GM12878 (cell line): ENCODE measurements around the gene KIAA2012. TPM values are rescaled to one million over a fixed set of nuclear protein-coding genes. Genes with fewer than 3 reads are reported as not detected.

ENCODE experiments used
- CEBPZ ChIP-seq: fragments of 150-350 bp; IDR thresholded peaks from 2 replicates; pipeline ENCODE4 v1.6.1; 2016; ENCODE audit warnings: low read depth, low read length
- CTCF ChIP-seq, 3 experiments: IDR thresholded peaks in 2 of 3; conservative IDR thresholded peaks in 1 of 3; 2 replicates each; pipeline ENCODE4 v1.5.1; 2011; ENCODE audit warnings: low read depth in 3 of 3, low read length in 3 of 3, mild to moderate bottlenecking in 3 of 3, control low read depth in 2 of 3, moderate library complexity in 2 of 3, inconsistent platforms in 1 of 3, mixed read lengths in 1 of 3; ENCODE audit not compliant: control insufficient read depth in 2 of 3, insufficient read depth in 1 of 3; ENCODE audit errors: extremely low read depth in 1 of 3
- E2F4 ChIP-seq: IDR thresholded peaks from 2 replicates; pipeline ENCODE4 v1.6.1; 2012; ENCODE audit warnings: low read depth, low read length, improper control_type of control experiment
- ELK1 ChIP-seq: IDR thresholded peaks from 2 replicates; pipeline ENCODE4 v1.6.1; 2012; ENCODE audit warnings: low read depth, low read length, improper control_type of control experiment
- IKZF1 ChIP-seq: fragments of 450-650 bp; conservative IDR thresholded peaks from 2 replicates; pipeline ENCODE4 v1.6.1; 2017; ENCODE audit warnings: antibody characterized with exemption, mild to moderate bottlenecking
- KDM1A ChIP-seq: fragments of 200-600 bp; sonication (generic); IDR thresholded peaks from 2 replicates; pipeline ENCODE4 v1.6.1; 2016; ENCODE audit warnings: borderline replicate concordance
- MTA2 ChIP-seq: fragments of 450-650 bp; IDR thresholded peaks from 2 replicates; pipeline ENCODE4 v1.6.1; 2016; ENCODE audit warnings: low read depth, mild to moderate bottlenecking, moderate library complexity
- NFIC ChIP-seq: IDR thresholded peaks from 2 replicates; pipeline ENCODE4 v1.6.1; 2012; ENCODE audit warnings: low read depth, mild to moderate bottlenecking, inconsistent platforms, low read length, moderate library complexity
- RAD21 ChIP-seq: IDR thresholded peaks from 2 replicates; pipeline ENCODE4 v1.6.1; 2011; ENCODE audit warnings: mild to moderate bottlenecking, low read depth, low read length, moderate library complexity; ENCODE audit not compliant: insufficient read depth
- SIX5 ChIP-seq: IDR thresholded peaks from 2 replicates; pipeline ENCODE4 v1.6.1; 2011; ENCODE audit warnings: mild to moderate bottlenecking, low read depth, low read length, moderate library complexity; ENCODE audit not compliant: severe bottlenecking
- SMARCA5 ChIP-seq: fragments of 450-650 bp; IDR thresholded peaks from 2 replicates; pipeline ENCODE4 v1.6.1; 2017; ENCODE audit warnings: mild to moderate bottlenecking
- SREBF1 ChIP-seq: IDR thresholded peaks from 2 replicates; pipeline ENCODE4 v1.6.1; 2012; ENCODE audit warnings: mild to moderate bottlenecking, low read length
- SREBF2 ChIP-seq: IDR thresholded peaks from 2 replicates; pipeline ENCODE4 v1.6.1; 2012; ENCODE audit warnings: mild to moderate bottlenecking, low read length
- SUPT20H ChIP-seq: IDR thresholded peaks from 2 replicates; pipeline ENCODE4 v1.6.1; 2011; ENCODE audit warnings: low read depth, mild to moderate bottlenecking, low read length, moderate library complexity, borderline replicate concordance; ENCODE audit not compliant: control insufficient read depth
- ZBED1 ChIP-seq: IDR thresholded peaks from 2 replicates; pipeline ENCODE4 v1.6.1; 2016; ENCODE audit warnings: borderline replicate concordance
- ZBTB33 ChIP-seq: fragments of 450-650 bp; IDR thresholded peaks from 2 replicates; pipeline ENCODE4 v1.6.1; 2017; ENCODE audit warnings: mild to moderate bottlenecking
- polyA plus RNA-seq, 11 experiments: library from polyadenylated mRNA; depleted of rRNA in 4 of 11; unstranded in 6 of 11; stranded (reverse) in 5 of 11; fragments of >200 nt; fragmentation: Nextera tagmentation in 4 of 11; fragmentation: Illumina TruSeq in 1 of 11; extraction: Ambion mirVana in 4 of 11; extraction: Trizol in 1 of 11; gene quantifications; 1 replicate in 1 of 11; 2 replicates in 10 of 11; pipeline versions ENCODE4 v1.2.1 to v1.2.3, GENCODE V29; 2011 to 2016; ENCODE audit warnings: inconsistent platforms in 2 of 11, missing spikeins in 2 of 11, low read depth in 1 of 11
- total RNA-seq, 4 experiments: library from RNA; depleted of rRNA in 3 of 4; stranded (reverse); fragments of >200 nt in 3 of 4; fragmentation: Illumina TruSeq in 1 of 4; extraction: Trizol in 1 of 4; gene quantifications; 2 replicates each; pipeline versions ENCODE4 v1.2.1 to v1.2.3, GENCODE V29; 2013 to 2021

Gene KIAA2012
- total and polyA plus RNA-seq, 10 of the 15 experiments (the other 5 are each of a cell fraction or from before 2014, with no cell fraction given), result 0.03 TPM; not detected in 9

- TF ChIP-seq CEBPZ (no peak), SIX5 (no peak), SUPT20H (no peak), ZBTB33 (no peak), RAD21 (no peak), MTA2 (no peak), SREBF1 (no peak), KDM1A (no peak), SREBF2 (no peak), E2F4 (no peak), IKZF1 (0 out of 2 replicates have a peak, but pooled peaks have one; percentile 23), CTCF (IDR thresholded peaks at IDR 0.05 in 2 of 3, conservative IDR thresholded peaks at IDR 0.05 in 1 of 3; ENCODE audit: control insufficient read depth in 2 of 3, extremely low read depth in 1 of 3, insufficient read depth in 1 of 3, low read depth in 3 of 3, low read length in 3 of 3) (no peak), NFIC (no peak), SMARCA5 (no peak), ELK1 (no peak), ZBED1 (no peak)
These were observed 18.4 kb downstream of the KIAA2012 start (continued) for GRCh38 chr2:202091476-202091875.
